ENCODE results near the gene DACH1.

GRCh38 chr13:71864986-71865873 is 1.8 kb downstream of the DACH1 start:
- TF ChIP-seq CTCF (IDR thresholded peaks at IDR 0.05) (no peak), POLR2AphosphoS5 (IDR thresholded peaks at IDR 0.05) (no peak), POLR2A (IDR thresholded peaks at IDR 0.05) (no peak)
